NCI-H446 treated with DMSO at 0.1 percent for 48 hours (cell line): ENCODE measurements around the gene CTDP1.
"Not testable (repeated sequence)": the region's sequence is repeated elsewhere in the genome, so short reads cannot be mapped to it uniquely, and the experiment has no call there.

Experiments
- DNase-seq: peaks from one replicate; lab custom pipeline; 2025; lab: John Stamatoyannopoulos, UW

The CTDP1 gene

DNA sequence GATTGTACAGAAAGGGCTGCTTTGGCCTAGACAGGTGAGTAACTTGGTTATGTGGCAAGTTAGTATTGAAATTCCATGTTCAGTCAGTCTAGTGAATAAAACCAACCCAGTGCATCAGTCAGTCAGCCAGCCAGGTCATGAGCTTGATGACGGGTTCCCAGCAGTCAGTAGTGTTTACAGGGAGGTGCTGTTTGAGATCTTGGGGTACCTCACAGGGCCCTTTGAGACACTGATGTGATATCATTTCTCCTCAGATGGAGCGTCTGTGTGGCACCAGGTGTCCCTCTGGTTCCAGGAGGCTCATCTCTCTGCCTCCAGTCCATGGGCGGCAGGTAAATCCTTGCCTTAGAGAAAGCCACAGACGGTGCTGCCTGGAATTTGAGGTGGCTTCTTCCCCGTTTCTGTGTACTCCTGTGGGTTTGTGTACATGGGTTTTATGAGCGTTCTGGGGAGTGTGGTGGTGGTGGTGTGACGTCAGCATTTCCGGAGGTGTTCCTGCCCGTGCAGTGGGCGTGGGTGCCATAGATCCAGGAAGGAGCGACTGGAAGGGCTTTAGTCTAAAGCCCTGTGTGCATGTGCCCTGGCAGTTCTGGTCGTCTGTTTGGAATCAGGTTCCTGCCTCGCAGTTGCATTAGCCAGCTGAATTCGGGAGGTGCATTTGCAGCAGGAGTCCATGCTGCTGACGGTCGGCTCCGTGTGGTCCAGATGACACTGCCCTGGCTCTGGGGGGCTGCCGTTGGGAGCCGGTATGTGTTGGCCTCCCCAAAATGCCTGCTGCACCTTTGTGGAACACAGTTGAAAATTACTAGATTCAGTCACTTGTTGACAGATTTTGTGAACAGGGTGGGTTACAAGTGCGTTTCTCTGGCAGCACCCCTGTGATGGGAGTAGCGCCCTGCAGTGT, 2.1 kb downstream of the CTDP1 start:
- DNase-seq = no peak

DNA sequence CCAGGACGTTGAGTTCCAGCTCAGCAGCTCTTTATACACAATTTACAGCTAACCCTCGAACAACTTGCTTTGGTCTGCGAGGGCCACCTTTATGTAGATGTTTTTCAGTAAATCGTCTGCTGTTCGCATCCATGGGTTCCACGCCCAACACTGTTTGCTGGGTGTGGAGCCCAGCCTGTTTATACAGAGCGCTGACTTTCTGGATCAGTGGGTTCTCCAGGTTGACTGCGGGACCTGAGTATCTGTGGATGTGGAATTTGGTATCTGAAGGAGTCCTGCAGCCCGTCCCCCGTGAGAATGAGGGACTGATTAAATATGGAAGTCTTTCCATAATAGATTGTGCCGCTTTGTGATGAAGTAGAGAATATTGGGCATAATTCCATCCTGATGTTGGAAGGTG, 2.9 kb downstream of the CTDP1 start:
- no peak for DNase-seq

DNA sequence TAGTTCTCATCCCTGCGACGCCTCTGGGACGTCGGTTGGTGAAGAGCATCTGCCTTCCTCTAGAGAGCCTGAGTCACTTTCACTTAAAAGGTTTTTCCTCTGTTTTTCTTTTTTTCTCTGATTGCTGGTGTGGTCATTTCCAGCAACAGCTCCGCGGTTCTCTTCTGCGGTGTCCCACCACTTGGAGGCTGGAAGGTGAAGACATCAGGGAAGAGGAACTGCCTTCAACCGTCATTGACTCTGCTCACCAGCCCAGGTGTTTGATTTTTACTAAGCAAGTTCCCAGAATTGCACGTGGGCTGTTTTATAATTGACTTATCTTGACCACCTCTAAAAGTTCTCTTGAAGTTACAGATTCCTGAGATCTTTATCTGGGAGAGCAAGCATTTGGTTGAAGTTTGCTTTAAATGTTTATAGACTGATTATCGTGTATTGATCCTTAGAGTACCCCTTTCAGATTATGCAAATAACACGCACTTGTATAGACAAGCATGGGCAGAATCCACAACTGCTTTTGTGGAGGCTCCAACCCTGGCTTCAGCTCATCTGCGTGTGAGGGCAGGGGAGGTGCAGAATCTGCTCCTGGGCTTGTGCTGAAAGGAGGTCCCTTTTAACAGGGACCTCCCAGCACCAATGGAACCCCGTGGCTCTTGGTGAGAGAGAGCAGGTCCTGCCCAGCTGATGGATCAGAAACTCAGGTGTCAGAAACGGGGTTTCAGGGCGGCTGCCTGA, 3.5 kb downstream of the CTDP1 start:
- no peak for DNase-seq

DNA sequence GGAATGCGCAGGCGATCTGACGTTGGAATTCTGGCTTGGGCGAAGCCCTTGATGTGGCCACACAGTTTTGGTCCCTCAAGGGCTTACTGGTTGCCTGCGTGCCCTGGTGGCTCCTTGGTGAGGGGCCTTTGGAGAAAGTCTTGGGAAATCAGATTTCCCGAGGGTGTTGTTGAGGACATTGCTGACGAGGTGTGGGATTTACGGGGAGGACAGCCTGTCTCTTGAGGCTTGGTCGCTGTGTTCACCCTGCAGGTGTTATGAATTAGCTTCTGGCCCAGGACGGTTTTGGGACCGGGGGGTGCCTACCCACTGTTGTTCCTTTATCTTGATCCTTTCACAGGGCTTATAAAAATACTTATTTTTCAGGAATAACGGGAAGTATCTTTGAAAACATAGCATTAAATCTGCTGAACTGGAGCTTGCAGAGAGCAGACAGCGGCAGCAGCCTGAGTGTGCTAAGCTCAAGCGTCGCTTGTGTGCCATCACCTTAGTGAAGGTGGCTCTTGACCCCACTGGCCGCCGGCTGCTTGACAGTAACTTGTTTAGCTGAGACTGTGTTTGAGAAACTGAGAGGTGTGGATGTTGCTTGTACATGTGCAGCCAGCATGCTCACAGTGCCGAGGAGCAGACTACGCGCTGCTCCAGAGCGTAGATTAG, 4.2 kb downstream of the CTDP1 start:
- DNase-seq = no peak

DNA sequence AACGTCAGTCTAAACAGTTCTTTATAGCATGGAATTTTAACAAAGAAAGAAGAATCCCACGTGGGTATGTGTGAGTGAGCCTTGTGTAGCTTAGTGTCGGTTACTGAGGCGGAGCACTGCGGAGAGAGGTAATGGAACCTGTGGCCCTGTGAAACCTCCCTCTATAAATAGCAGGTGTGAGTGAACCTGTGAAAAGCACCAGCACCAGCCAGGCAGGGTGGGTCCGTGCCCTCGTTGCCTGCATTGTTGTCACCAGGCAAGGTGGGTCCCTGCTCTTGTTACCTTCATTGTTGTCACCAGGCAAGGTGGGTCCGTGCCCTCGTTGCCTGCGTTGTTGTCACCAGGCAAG, 4.7 kb downstream of the CTDP1 start:
- no peak for DNase-seq

DNA sequence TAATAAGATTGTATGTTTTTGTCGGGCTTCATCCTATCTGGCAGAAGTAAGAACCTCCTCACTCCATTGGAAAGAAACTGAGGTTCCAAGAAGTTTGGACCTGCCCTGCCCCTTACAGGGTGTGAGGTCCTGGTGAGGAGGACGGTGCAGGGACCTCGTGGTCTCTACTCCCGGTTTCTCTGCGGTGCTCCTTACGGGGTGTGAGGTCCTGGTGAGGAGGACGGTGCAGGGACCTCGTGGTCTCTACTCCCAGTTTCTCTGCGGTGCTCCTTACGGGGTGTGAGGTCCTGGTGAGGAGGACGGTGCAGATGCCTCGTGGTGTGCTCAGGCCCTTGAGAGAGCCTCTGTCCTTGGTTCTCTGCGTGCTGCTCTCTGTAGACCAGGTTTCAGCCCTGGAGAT, 5.2 kb downstream of the CTDP1 start:
- DNase-seq = no peak

DNA sequence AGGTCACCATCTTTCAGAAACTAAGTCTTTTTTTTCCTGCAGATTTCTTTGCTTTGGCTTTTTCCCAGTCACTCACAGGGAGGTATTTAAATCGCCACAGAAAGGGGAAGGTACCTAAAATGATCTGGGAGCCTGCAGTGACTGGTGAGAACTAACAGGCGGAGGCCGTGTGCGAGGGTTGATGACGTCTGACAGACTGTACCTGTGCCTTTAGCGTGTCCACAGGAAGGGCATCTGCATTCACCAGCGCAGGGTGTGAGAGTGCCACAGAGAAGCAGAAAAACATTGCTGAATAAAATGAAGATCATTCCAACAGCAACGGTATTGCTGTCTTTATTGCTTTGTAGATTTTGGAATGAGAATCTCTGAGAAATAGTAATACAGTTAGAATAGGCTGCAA, 5.7 kb downstream of the CTDP1 start:
- no peak for DNase-seq

DNA sequence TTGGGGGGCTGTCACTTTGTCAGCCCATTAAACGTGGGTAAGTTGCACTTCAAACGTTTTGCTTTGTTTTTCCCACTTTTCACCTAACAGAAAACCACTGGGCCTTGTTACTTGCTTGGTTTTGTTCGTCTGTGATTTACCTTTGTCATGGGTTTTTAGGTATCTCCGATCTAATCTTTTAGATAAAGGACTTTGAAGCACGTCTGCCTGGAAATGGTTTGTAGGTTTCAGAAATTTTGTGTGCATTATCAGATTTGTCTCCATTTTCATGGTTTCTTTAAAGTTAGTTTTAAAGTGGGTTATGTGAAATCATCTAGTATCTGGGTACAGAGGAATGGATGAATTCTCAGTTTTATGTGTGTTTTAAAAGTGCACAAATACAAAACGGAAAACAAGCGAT, 6.4 kb downstream of the CTDP1 start:
- no peak for DNase-seq

DNA sequence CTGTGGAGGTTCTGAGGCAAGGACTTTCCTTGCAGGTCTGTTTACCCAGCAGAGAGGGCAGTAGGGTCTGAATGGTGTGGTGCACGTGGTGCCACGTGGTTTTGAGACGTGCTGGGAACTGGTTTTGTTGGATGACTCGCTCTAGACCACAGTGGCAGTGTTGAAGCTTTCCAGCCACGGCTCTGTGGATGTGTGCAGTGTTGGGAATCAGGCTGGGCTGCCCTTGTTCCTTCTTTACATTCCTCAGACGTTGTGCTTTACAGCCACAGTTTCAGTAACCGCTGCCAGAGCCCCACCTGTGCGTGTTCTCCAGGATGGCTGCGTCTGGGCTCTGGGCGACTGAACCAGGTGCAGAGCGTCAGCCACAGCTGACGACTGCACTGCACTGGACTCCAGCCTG, 8.2 kb downstream of the CTDP1 start:
- DNase-seq = no peak

DNA sequence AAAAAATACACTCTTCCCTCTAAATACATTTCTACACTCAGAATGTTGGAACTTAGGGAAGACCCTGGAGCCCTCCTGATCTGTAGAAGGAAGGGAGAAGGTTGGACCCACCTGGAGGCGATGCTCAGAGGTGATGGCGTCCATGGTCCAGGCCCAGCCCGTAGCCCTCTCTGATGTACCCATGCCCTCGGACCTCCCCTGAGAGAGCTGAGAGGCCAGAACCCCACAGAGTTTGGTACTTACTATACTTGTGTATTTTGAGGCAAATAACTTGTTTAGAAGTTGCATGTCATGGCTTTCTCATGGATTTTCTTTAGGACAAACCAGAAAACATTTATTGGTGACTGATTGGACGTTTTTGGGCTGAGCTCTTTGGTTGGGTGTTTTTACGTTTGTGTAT, 10.5 kb downstream of the CTDP1 start:
- no peak for DNase-seq

DNA sequence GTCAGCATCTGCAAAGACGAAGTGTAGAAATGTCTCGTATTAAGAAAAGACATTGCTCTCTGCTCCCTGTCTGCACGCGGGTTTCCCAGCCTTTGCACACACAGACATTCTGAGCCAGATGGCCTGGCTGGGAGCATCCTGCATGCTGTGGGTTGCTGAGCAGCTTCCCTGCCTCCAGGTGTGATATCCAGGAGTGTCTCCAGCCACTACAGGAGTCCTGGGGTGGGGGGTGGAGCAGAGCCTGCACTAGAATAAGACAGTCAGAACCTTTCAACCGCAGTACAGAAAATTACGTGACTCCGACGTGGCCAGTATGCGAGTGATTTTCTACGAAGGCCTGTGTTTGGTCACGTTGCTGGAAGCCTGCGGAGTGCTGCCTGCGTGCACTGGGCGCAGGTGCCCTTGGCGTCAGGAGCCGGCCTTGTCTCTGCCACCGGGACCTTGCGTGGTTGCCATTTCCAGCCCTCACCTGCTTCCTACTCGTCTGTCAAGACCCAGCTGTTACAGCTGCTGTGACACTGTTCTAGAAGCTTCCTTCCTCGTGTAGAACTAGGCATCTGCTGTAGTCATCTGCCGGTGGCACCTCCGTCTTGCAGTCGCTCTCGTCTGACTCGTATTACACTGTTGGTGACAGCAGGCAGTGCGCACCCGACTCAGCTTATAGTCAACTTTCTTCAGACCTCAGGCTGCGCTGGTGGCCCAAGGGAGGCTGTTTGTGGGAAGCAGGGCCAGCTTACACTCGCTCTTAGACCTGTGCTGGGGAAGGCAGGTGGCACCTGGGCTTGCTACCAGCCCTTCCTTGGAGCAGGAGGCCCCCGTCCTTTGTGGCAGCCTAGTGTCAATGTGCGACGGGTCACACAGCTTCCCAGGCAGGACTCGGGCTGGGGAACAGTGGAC, 11.2 kb downstream of the CTDP1 start:
- DNase-seq = no peak

DNA sequence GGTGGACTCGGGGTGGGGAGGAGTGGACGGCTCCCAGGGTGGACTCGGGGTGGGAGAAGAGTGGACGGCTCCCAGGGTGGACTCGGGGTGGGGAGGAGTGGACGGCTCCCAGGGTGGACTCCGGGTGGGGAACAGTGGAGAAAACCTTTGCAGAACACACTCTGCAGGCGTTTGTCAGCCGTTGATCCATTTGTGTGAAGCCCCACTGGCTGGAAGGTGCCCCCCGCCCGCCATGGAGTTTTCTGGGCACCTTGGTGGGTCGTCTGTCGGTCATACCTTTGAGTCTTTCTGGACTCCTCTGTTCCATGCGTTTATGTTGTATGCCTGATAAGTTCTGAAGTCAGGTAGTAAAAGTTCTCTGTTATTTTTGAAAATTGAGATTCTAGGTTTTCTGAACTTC, 12.5 kb downstream of the CTDP1 start:
- DNase-seq = no peak

DNA sequence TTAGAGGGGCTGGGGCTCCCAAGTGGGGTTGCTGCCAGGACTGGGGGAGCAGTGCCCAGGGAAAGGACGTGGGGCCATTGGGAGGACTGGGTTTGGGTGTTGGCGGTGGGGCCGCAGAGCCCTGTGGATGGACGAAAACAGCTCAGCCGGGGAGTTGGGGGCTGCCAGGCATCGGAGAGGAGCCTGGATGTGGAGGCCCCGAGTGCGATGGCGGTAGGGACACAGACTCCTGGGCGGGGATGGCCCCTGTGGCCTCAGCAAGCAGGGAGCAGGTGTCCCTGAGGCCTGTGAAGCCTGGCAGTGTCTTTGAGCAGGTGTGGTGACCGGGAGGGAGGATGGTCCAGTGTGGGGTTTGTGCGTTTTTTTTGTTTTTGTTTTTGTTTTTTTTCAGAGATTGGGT, 13.3 kb downstream of the CTDP1 start:
- no peak for DNase-seq

DNA sequence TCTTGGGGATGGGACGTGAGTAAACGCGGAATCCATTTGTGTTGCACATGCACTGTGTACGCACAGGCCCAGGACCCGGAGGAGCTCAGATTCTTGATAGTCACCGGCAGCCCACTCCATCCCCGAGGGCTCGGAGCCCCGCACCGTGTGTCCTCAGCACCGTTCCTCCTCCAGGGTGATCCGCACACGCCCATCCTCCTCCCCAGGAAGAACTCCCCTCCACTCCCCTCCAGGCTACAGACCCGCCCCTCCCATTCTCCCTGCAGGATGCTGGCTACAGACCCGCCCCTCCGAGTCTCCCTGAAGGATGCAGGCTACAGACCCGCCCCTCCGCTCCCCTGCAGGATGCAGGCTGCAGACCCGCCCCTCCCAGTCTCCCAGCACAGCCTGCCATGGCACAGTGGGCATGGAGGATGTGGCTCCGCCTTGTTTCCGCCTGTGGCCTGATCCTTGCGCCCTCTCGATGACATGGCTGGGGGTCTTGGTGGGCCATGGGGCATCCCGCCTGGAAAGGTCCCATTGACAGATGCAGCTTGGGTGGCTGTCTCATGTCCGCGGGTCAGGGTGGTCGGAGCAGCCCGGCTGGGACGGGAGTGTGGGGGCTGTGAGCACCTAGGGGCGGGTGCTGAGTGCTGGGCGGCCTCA, 14.1 kb downstream of the CTDP1 start:
- DNase-seq = no peak

DNA sequence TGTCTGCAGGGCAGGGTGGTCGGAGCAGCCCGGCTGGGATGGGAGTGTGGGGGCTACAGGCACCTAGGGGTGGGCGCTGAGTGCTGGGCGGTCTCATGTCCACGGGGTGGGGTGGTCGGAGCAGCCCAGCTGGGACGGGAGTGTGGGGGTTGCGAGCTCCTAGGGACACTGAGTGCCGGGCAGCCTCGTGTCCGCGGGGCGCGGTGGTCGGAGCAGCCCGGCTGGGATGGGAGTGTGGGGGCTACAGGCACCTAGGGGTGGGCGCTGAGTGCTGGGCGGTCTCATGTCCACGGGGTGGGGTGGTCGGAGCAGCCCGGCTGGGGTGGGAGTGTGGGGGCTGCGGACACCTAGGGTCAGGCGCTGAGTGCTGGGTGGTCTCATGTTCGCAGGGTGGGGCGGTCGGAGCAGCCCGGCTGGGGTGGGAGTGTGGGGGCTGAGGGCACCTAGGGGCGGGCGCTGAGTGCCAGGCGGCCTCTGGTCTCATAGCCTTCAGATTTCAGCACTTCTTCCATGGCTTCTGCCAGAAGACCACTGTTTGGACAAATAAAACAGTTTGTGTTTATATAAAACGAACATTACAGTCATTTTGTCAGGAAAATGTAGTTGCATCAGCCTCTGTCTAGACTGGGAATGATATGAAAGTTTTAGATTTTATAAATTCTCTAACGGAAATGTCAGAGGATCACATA, 14.7 kb downstream of the CTDP1 start:
- not testable (repeated sequence) for DNase-seq

DNA sequence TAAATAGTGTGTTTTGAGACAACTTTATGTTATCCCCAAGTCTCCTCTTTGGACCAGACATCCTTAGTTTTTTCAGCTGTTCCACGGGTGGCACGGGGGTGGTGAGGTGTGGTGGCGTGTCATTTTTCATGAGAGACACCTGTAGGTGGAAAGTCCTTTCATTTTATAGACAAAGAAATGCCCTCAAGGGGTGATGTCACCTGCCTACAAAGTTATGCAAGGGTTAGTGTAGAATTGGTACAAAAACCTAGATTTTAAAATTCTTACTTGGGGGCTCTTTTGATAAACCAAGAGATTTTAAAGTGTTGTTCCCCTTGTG, 15.3 kb downstream of the CTDP1 start:
- no peak for DNase-seq

DNA sequence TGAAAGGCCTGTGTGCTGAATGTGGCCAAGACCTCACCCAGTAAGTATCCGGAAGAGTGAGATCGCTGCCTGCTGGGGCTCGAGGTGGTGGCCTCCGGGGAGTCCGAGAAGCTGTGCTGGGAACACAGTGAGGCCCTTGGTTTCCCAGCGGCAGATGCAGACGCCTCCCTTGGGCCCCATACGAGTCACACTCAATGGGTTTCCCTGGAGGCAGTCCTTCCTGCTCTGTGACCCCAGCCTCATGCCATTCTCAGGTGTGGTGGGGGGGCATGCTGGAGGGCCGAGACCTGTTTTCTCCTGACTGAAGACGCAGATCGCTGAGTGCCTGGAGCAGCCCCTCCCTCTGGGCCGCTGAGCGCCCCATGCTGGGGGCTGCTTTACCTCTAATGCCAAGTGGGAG, 15.7 kb downstream of the CTDP1 start:
- no peak for DNase-seq

DNA sequence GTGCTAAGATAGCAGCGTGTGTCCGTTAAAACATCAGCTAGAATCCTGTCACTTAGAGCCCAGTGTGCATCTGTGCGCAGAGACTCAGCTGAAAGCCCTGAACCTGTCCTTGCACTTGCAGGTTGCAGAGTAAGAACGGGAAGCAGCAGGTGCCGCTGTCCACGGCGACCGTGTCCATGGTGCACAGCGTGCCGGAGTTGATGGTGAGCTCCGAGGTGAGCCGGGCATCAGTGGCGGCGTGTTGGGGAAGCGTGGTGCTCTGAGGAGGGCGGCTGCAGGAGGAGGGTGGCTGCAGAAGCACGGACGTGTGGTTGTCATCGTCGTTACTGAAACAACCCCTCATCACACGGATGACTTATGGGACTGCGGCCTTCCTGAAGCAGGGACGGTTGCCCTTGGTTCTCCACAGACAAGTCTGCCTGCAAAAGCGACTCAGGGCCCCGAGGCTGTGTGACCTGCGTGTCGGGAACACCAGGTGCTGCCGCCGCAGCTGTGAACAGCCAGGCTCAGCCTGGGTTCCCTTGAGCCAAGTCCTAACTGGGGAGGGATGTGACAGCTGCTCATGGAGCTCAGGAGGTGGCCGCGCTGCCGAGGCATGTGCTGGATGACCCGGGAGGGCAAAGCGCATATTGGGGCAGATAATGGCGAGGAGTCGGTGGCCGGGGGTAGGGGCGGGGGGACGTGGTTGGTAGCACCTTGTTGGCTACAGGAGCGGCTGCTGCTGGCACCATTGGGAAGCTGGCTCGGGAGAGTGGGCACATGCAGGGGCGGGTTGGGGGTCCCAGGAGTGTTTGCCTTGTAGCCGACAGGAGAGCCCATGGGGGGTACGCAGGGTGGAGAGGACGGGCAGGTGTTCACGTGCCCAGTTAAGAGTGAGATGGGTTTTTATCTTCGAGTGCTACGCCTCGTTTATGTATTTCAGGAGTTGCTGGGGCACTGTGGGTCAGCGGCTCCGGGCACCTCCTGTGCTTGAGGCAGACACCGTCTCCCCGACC, 16.6 kb downstream of the CTDP1 start:
- DNase-seq = no peak

DNA sequence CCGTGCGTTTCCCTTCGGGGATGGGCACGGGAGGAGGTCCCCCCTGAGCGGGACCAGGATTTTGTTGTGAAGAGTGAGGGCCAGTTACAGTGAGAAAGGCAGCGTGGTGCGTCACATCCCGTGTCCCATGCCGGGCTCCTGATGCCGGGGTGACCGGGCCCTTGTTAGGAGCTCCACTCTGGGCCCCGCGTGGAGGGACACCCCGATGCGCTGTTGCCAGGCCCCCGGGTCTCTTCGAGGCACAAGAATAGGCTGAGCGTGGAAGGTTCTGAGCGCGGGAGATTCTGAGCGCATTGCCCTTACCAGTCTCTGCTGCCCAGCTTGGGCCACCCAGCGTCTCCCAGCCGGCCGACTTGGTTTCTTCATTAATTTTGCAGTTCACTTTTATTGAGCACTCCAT, 17.6 kb downstream of the CTDP1 start:
- no peak for DNase-seq

DNA sequence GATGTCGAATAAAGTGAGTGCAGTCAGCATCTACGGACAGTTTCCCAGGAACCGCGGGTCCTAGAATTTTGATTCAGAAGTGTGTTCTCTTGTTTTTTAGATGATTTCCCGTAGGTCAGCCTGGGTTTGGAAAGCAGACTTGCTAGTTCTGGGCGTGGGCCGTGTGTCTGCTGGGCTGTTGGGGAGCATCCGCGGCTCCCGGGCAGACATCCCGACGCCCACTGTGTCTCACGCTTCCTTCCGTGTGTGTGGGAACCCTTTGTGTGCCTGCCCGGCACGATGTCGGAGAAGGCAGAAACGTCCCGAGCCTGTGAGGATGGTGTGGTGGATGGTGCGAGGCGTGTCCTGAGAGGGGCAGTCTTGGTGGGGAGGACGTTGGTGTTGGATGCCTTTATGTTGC, 18.4 kb downstream of the CTDP1 start:
- no peak for DNase-seq
